HepG2 (cell line): ENCODE data around the gene UBL5. TPM values are rescaled to one million over a fixed set of nuclear protein-coding genes. Genes with fewer than 3 reads are reported as not detected.

ENCODE experiments used
- CAMTA2 ChIP-seq: sonication (generic); formaldehyde crosslinking; IDR thresholded peaks from 2 replicates; pipeline ENCODE4 v1.4.0; 2020; ENCODE audit warnings: mild to moderate bottlenecking, missing genetic modification reagents, borderline replicate concordance
- FOXP1 ChIP-seq, 2 experiments: fragments of 450-650 bp in 1 of 2; IDR thresholded peaks; 2 replicates each; pipeline ENCODE4 v1.6.1; 2017 to 2018; ENCODE audit warnings: antibody characterized with exemption in 1 of 2
- HMG20B ChIP-seq: conservative IDR thresholded peaks from 2 replicates; pipeline ENCODE4 v1.6.1; 2016; ENCODE audit warnings: missing genetic modification reagents, missing compliant biosample characterization
- IRX3 ChIP-seq: sonication (generic); formaldehyde crosslinking; IDR thresholded peaks from 2 replicates; pipeline ENCODE4 v1.8.1; 2023; ENCODE audit warnings: mild to moderate bottlenecking, low read depth, missing genetic modification reagents, borderline replicate concordance
- KAT7 ChIP-seq: IDR thresholded peaks from 2 replicates; pipeline ENCODE4 v1.6.1; 2018; ENCODE audit warnings: borderline replicate concordance, missing compliant biosample characterization
- MXI1 ChIP-seq: IDR thresholded peaks from 3 replicates; pipeline ENCODE4 v1.6.1; 2012; ENCODE audit warnings: low read depth, low read length, inconsistent platforms, borderline replicate concordance
- PHF21A ChIP-seq: sonication (generic); formaldehyde crosslinking; IDR thresholded peaks from 2 replicates; pipeline ENCODE4 v1.5.0; 2020; ENCODE audit warnings: mild to moderate bottlenecking, missing genetic modification reagents
- ZNF251 ChIP-seq: sonication (generic); formaldehyde crosslinking; IDR thresholded peaks from 2 replicates; pipeline ENCODE4 v1.9.0; 2021; ENCODE audit warnings: mild to moderate bottlenecking, missing genetic modification reagents
- ZNF558 ChIP-seq: sonication (generic); formaldehyde crosslinking; IDR thresholded peaks from 2 replicates; pipeline ENCODE4 v1.9.0; 2022; ENCODE audit warnings: mild to moderate bottlenecking, missing genetic modification reagents, borderline replicate concordance
- ZNF781 ChIP-seq: sonication (generic); formaldehyde crosslinking; IDR thresholded peaks from 2 replicates; pipeline ENCODE4 v1.5.1; 2020; ENCODE audit warnings: borderline replicate concordance, mild to moderate bottlenecking, missing genetic modification reagents; ENCODE audit errors: not compliant biosample characterization
- polyA plus RNA-seq, 8 experiments: library from polyadenylated mRNA; depleted of rRNA in 3 of 8; stranded (reverse) in 7 of 8; unstranded in 1 of 8; fragments of >200 nt; fragmentation: Illumina TruSeq in 4 of 8; extraction: Trizol in 4 of 8; gene quantifications; 2 replicates each; pipeline versions ENCODE4 v1.2.1 to v1.2.3, GENCODE V29; 2011 to 2016; ENCODE audit warnings: low read depth in 4 of 8, missing spikeins in 1 of 8, mixed read lengths in 1 of 8; ENCODE audit not compliant: insufficient read depth in 1 of 8
- total RNA-seq, 5 experiments: library from RNA; depleted of rRNA; stranded (reverse); fragments of >200 nt; fragmentation: Illumina TruSeq; extraction: Trizol; gene quantifications; 2 replicates each; pipeline ENCODE4 v1.2.3, GENCODE V29; 2016; ENCODE audit warnings: low read depth in 1 of 5
- TF ChIP-seq, protein P1 (sequence below): sonication (generic); formaldehyde crosslinking; IDR thresholded peaks from 2 replicates; pipeline ENCODE4 v1.4.0; 2020; ENCODE audit warnings: mild to moderate bottlenecking, missing genetic modification reagents
- TF ChIP-seq, protein P2 (sequence below): sonication (generic); formaldehyde crosslinking; IDR thresholded peaks from 2 replicates; pipeline ENCODE4 v1.5.0; 2020; ENCODE audit warnings: mild to moderate bottlenecking, missing genetic modification reagents
- TF ChIP-seq, protein P3 (sequence below): sonication (generic); formaldehyde crosslinking; IDR thresholded peaks from 2 replicates; pipeline ENCODE4 v1.5.0; 2020; ENCODE audit warnings: missing genetic modification reagents
- TF ChIP-seq, protein P4 (sequence below): sonication (generic); formaldehyde crosslinking; IDR thresholded peaks from 2 replicates; pipeline ENCODE4 v1.4.0; 2020; ENCODE audit warnings: missing genetic modification reagents, low read depth, mild to moderate bottlenecking, borderline replicate concordance
- TF ChIP-seq, protein P5 (sequence below): sonication (generic); formaldehyde crosslinking; IDR thresholded peaks from 2 replicates; pipeline ENCODE4 v1.5.1; 2020; ENCODE audit warnings: mild to moderate bottlenecking, missing genetic modification reagents, borderline replicate concordance

Gene UBL5
- total and polyA plus RNA-seq, 2 of the 13 experiments (the other 11 are each of a cell fraction or from before 2014, with no cell fraction given) = 373 to 487 TPM

DNA sequence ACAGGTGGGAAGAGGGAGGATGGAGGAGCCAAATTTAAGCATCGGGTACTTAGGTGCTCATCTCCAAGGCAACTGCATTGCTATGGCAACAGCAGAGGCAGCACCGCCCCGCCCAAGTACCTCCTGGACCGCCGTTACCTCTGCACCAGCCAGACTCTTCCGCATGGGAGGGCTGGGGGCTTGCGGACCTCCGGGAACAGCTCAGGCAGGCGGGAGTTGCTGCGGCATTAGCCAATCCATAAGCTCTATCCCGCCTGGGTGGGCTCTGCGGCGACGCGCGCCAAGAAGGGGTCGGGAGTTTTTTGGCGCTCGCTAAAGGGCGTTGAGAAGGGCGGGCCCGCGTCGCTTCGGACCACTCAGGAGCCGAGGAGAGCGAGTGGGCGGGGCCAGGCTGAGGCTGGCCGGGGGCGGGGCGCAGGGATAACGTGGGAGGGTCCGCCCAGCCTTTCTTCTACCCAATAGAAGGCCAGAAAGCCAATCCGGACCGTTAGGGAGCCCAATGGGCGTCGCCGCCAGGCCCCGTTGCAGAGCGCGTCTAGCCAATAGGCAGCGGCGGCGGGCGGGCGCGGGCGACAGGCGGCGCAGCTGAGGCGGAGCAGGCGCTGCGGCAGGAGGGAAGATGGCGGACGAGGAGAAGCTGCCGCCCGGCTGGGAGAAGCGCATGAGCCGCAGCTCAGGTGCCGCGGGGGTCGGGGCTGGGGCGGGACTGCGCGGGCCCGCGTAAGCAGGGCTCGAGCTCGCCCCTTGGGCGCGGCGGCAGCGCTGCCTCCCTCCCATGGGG lies 7.2 kb downstream of the UBL5 start, which contains the start of gene PIN1 (continued):
- TF ChIP-seq ZNF781 (CRISPR knock-in tag) (no peak), IRX3 (CRISPR knock-in tag) (no peak), MXI1 (peak; percentile 99), ZNF251 (CRISPR knock-in tag) (no peak), FOXP1 (IDR thresholded peaks at IDR 0.05) (no peak), FOXP1 (CRISPR knock-in tag; IDR thresholded peaks at IDR 0.05) (no peak), KAT7 (no peak), PHF21A (CRISPR knock-in tag) (0 out of 2 replicates have a peak, but pooled peaks have one; percentile 6), CAMTA2 (CRISPR knock-in tag) (no peak), ZNF558 (CRISPR knock-in tag) (no peak), HMG20B (CRISPR knock-in tag) (no peak)
- TF ChIP-seq, protein P1, sequence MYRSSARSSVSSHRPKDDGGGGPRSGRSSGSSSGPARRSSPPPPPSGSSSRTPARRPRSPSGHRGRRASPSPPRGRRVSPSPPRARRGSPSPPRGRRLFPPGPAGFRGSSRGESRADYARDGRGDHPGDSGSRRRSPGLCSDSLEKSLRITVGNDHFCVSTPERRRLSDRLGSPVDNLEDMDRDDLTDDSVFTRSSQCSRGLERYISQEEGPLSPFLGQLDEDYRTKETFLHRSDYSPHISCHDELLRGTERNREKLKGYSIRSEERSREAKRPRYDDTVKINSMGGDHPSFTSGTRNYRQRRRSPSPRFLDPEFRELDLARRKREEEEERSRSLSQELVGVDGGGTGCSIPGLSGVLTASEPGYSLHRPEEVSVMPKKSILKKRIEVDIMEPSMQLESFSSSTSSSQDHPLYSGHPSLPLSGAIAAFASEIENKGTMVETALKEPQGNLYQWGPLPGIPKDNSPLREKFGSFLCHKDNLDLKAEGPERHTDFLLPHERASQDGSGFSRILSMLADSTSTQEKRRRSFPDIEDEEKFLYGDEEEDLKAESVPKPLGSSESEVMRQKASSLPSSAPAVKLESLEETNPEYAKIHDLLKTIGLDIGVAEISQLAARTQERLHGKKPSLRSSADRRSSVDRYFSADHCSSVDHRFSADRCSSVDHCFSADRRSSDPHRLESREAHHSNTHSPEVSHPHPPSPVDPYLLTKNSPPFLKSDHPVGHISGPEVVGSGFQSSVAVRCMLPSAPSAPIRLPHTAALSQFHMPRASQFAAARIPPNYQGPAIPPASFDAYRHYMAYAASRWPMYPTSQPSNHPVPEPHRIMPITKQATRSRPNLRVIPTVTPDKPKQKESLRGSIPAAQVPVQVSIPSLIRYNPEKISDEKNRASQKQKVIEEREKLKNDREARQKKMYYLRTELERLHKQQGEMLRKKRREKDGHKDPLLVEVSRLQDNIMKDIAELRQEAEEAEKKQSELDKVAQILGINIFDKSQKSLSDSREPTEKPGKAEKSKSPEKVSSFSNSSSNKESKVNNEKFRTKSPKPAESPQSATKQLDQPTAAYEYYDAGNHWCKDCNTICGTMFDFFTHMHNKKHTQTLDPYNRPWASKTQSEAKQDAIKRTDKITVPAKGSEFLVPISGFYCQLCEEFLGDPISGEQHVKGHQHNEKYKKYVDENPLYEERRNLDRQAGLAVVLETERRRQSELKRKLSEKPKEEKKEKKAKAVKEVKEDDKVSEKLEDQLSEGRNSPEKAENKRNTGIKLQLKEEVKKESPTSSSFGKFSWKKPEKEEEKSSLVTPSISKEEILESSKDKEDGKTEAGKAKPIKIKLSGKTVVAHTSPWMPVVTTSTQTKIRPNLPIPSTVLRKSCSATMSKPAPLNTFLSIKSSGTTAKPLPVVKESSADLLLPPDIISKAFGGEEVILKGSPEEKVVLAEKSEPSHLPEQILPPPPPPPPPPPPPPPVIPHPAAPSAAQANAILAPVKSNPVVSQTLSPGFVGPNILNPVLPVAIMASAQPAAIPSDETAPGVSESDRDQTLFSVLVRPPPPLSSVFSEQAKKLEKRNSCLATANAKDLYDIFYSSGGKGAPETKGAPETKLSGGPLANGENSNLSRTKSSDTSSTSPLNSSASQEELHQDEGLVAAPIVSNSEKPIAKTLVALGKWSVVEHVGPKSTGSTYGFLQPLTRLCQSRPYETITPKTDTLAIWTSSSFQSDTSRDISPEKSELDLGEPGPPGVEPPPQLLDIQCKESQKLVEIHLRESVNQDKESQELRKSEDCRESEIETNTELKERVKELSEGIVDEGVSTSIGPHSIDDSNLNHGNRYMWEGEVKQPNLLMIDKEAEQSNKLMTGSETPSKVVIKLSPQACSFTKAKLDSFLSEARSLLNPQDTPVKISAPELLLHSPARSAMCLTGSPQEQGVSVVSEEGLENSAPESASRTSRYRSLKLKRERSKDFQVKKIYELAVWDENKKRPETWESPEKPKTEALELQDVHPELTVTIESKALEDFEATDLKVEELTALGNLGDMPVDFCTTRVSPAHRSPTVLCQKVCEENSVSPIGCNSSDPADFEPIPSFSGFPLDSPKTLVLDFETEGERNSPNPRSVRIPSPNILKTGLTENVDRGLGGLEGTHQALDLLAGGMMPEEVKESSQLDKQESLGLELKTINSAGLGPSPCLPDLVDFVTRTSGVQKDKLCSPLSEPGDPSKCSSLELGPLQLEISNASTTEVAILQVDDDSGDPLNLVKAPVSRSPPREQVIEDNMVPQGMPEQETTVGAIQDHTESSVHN (CRISPR knock-in tag) = no peak
- TF ChIP-seq, protein P2, sequence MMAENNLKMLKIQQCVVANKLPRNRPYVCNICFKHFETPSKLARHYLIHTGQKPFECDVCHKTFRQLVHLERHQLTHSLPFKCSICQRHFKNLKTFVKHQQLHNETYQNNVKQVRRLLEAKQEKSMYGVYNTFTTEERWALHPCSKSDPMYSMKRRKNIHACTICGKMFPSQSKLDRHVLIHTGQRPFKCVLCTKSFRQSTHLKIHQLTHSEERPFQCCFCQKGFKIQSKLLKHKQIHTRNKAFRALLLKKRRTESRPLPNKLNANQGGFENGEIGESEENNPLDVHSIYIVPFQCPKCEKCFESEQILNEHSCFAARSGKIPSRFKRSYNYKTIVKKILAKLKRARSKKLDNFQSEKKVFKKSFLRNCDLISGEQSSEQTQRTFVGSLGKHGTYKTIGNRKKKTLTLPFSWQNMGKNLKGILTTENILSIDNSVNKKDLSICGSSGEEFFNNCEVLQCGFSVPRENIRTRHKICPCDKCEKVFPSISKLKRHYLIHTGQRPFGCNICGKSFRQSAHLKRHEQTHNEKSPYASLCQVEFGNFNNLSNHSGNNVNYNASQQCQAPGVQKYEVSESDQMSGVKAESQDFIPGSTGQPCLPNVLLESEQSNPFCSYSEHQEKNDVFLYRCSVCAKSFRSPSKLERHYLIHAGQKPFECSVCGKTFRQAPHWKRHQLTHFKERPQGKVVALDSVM (CRISPR knock-in tag) = no peak
- TF ChIP-seq, protein P3, sequence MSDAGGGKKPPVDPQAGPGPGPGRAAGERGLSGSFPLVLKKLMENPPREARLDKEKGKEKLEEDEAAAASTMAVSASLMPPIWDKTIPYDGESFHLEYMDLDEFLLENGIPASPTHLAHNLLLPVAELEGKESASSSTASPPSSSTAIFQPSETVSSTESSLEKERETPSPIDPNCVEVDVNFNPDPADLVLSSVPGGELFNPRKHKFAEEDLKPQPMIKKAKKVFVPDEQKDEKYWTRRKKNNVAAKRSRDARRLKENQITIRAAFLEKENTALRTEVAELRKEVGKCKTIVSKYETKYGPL (CRISPR knock-in tag) = no peak
- TF ChIP-seq, protein P4, sequence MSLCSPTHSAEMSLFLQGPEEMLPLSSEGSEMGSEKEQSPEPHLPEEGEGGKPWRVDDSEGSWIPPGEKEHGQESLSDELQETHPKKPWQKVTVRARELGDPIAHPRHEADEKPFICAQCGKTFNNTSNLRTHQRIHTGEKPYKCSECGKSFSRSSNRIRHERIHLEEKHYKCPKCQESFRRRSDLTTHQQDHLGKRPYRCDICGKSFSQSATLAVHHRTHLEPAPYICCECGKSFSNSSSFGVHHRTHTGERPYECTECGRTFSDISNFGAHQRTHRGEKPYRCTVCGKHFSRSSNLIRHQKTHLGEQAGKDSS = no peak
- TF ChIP-seq, protein P5, sequence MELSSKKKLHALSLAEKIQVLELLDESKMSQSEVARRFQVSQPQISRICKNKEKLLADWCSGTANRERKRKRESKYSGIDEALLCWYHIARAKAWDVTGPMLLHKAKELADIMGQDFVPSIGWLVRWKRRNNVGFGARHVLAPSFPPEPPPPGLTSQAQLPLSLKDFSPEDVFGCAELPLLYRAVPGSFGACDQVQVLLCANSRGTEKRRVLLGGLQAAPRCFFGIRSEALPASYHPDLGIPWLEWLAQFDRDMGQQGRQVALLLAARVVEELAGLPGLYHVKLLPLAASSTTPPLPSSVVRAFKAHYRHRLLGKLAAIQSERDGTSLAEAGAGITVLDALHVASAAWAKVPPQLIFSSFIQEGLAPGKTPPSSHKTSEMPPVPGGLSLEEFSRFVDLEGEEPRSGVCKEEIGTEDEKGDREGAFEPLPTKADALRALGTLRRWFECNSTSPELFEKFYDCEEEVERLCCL (CRISPR knock-in tag) = no peak
